H9 (cell line): ENCODE data around the gene WIF1. TPM values are rescaled to one million over a fixed set of nuclear protein-coding genes. Genes with fewer than 3 reads are reported as not detected.

Experiments
- DNase-seq: peaks from one replicate; pipeline ENCODE4 v3.0.0-alpha.2; 2017
- H2AFZ ChIP-seq: one replicate; pipeline ENCODE4 v1.6.1; 2013; ENCODE audit warnings: mild to moderate bottlenecking, low read length, control low read depth, moderate library complexity
- H2AK5ac ChIP-seq: 2 replicates; pipeline ENCODE4 v1.6.1; 2013; ENCODE audit warnings: low read length, control low read depth, mixed read lengths; ENCODE audit not compliant: insufficient read length
- H2BK120ac ChIP-seq: one replicate; pipeline ENCODE4 v1.6.1; 2013; ENCODE audit warnings: low read depth, mild to moderate bottlenecking, low read length, control low read depth, inconsistent platforms; ENCODE audit not compliant: poor library complexity, severe bottlenecking
- H2BK12ac ChIP-seq: 2 replicates; pipeline ENCODE4 v1.6.1; 2013; ENCODE audit warnings: low read length, control low read depth, mixed read lengths, low read depth; ENCODE audit not compliant: insufficient read length
- H2BK15ac ChIP-seq: 2 replicates; pipeline ENCODE4 v1.6.1; 2013; ENCODE audit warnings: low read depth, low read length, control low read depth
- H2BK20ac ChIP-seq: one replicate; pipeline ENCODE4 v1.6.1; 2013; ENCODE audit warnings: low read depth, mild to moderate bottlenecking, low read length, control low read depth, inconsistent platforms; ENCODE audit not compliant: poor library complexity, severe bottlenecking
- H2BK5ac ChIP-seq: 2 replicates; pipeline ENCODE4 v1.6.1; 2013; ENCODE audit warnings: low read length, control low read depth, mixed read lengths; ENCODE audit not compliant: insufficient read length
- H3K14ac ChIP-seq: 2 replicates; pipeline ENCODE4 v1.6.1; 2013; ENCODE audit warnings: low read length, control low read depth; ENCODE audit not compliant: insufficient read depth
- H3K18ac ChIP-seq: 2 replicates; pipeline ENCODE4 v1.6.1; 2013; ENCODE audit warnings: low read depth, mild to moderate bottlenecking, mixed read lengths, low read length, control low read depth; ENCODE audit not compliant: insufficient read length
- H3K23ac ChIP-seq: 2 replicates; pipeline ENCODE4 v1.6.1; 2013; ENCODE audit warnings: low read length, control low read depth, mixed read lengths, low read depth; ENCODE audit not compliant: insufficient read length
- H3K23me2 ChIP-seq: 2 replicates; pipeline ENCODE4 v1.6.1; 2013; ENCODE audit warnings: low read depth, mild to moderate bottlenecking, mixed read lengths, low read length, control low read depth; ENCODE audit not compliant: insufficient read length, poor library complexity, severe bottlenecking
- H3K27ac ChIP-seq: 2 replicates; pipeline ENCODE4 v1.5.1; 2013; ENCODE audit warnings: low read length, control low read depth, mixed read lengths, low read depth; ENCODE audit not compliant: insufficient read length
- H3K27me3 ChIP-seq: 2 replicates; pipeline ENCODE4 v1.6.1; 2013; ENCODE audit warnings: low read length, control low read depth, inconsistent platforms; ENCODE audit not compliant: insufficient read depth
- H3K4ac ChIP-seq: 2 replicates; pipeline ENCODE4 v1.6.1; 2013; ENCODE audit warnings: low read depth, mild to moderate bottlenecking, control low read depth, inconsistent platforms, low read length, moderate library complexity
- H3K4me1 ChIP-seq: 2 replicates; pipeline ENCODE4 v1.6.1; 2013; ENCODE audit warnings: low read length, control low read depth, inconsistent platforms; ENCODE audit not compliant: insufficient read depth
- H3K4me2 ChIP-seq: 2 replicates; pipeline ENCODE4 v1.6.1; 2013; ENCODE audit warnings: low read length, control low read depth, mixed read lengths; ENCODE audit not compliant: insufficient read length, insufficient read depth
- H3K56ac ChIP-seq: 2 replicates; pipeline ENCODE4 v1.6.1; 2013; ENCODE audit warnings: low read depth, mild to moderate bottlenecking, mixed read lengths, low read length, control low read depth; ENCODE audit not compliant: insufficient read length
- H3K79me1 ChIP-seq: 2 replicates; pipeline ENCODE4 v1.6.1; 2013; ENCODE audit warnings: low read depth, mild to moderate bottlenecking, moderate library complexity, low read length, control low read depth, inconsistent platforms; ENCODE audit not compliant: insufficient read depth, poor library complexity, severe bottlenecking
- H3K79me2 ChIP-seq: 2 replicates; pipeline ENCODE4 v1.6.1; 2013; ENCODE audit warnings: low read length, control low read depth, inconsistent platforms; ENCODE audit not compliant: insufficient read depth
- H3K9ac ChIP-seq: 2 replicates; pipeline ENCODE4 v1.6.1; 2013; ENCODE audit warnings: low read length, control low read depth, mixed read lengths; ENCODE audit not compliant: insufficient read length; ENCODE audit errors: extremely low read depth
- H3K9me3 ChIP-seq: one replicate; pipeline ENCODE4 v1.6.1; 2013; ENCODE audit warnings: low read depth, low read length, inconsistent platforms; ENCODE audit not compliant: control insufficient read depth
- H3T11ph ChIP-seq: one replicate; pipeline ENCODE4 v1.6.1; 2013; ENCODE audit warnings: mild to moderate bottlenecking, low read length, control low read depth, inconsistent platforms
- H4K20me1 ChIP-seq: one replicate; pipeline ENCODE4 v1.6.1; 2013; ENCODE audit not compliant: control insufficient read depth, insufficient read length, insufficient read depth
- H4K5ac ChIP-seq: 2 replicates; pipeline ENCODE4 v1.6.1; 2013; ENCODE audit warnings: low read depth, mild to moderate bottlenecking, mixed read lengths, low read length, control low read depth; ENCODE audit not compliant: insufficient read length
- H4K8ac ChIP-seq: replicated peaks from 2 replicates; pipeline ENCODE4 v1.6.1; 2013; ENCODE audit warnings: low read length, control low read depth, mixed read lengths, low read depth; ENCODE audit not compliant: insufficient read length
- H4K91ac ChIP-seq: 2 replicates; pipeline ENCODE4 v1.6.1; 2013; ENCODE audit warnings: low read depth, mild to moderate bottlenecking, moderate library complexity, mixed read lengths, low read length, control low read depth; ENCODE audit not compliant: insufficient read length
- H3K27ac Mint-ChIP-seq, 3 experiments: 2 replicates in 2 of 3; 3 replicates in 1 of 3; pipeline ENCODE4 v1.8.0; 2020 to 2021; ENCODE audit warnings: mixed read lengths in 3 of 3, mild to moderate bottlenecking in 1 of 3, moderate library complexity in 1 of 3
- H3K27me3 Mint-ChIP-seq: 2 replicates; pipeline ENCODE4 v1.8.0; 2021; ENCODE audit warnings: low read depth, mild to moderate bottlenecking, moderate library complexity, mixed read lengths
- H3K36me3 Mint-ChIP-seq, 3 experiments: 2 replicates in 2 of 3; 3 replicates in 1 of 3; pipeline ENCODE4 v1.8.0; 2020 to 2021; ENCODE audit warnings: low read depth in 3 of 3, mixed read lengths in 3 of 3; ENCODE audit not compliant: insufficient read depth in 1 of 3
- H3K4me1 Mint-ChIP-seq, 2 experiments: 2 replicates each; pipeline ENCODE4 v1.8.0; 2020; ENCODE audit warnings: mixed read lengths in 2 of 2
- H3K4me3 Mint-ChIP-seq, 2 experiments: 2 replicates in 1 of 2; 3 replicates in 1 of 2; pipeline ENCODE4 v1.8.0; 2020 to 2021; ENCODE audit warnings: mild to moderate bottlenecking in 2 of 2, mixed read lengths in 2 of 2, moderate library complexity in 1 of 2
- H3K9me3 Mint-ChIP-seq, 2 experiments: 2 replicates in 1 of 2; 3 replicates in 1 of 2; pipeline ENCODE4 v1.8.0; 2020; ENCODE audit warnings: mild to moderate bottlenecking in 2 of 2, mixed read lengths in 2 of 2, moderate library complexity in 1 of 2
- WGBS: extraction: QIAGEN DNeasy Blood & Tissue Kit; methylation state at CpG from one replicate; pipeline ENCODE4 v1.1.7; 2013; ENCODE audit warnings: missing lambda C conversion rate, low lambda C conversion rate, mixed read lengths; ENCODE audit not compliant: insufficient read length; ENCODE audit errors: extremely low coverage; 5-methylcytosine and 5-hydroxymethylcytosine counted together
- total RNA-seq: library from RNA; stranded (reverse); gene quantifications from 2 replicates; pipeline ENCODE4 v1.2.1, GENCODE V29; 2021
- TF ChIP-seq, protein P1 (sequence below): fragments of 200-600 bp; sonication (generic); conservative IDR thresholded peaks from 3 replicates; pipeline ENCODE4 v1.8.0; 2021; ENCODE audit warnings: antibody characterized with exemption, mild to moderate bottlenecking

The WIF1 gene
- total RNA-seq, 1 experiment from 2014 or later: 0.98 TPM

DNA sequence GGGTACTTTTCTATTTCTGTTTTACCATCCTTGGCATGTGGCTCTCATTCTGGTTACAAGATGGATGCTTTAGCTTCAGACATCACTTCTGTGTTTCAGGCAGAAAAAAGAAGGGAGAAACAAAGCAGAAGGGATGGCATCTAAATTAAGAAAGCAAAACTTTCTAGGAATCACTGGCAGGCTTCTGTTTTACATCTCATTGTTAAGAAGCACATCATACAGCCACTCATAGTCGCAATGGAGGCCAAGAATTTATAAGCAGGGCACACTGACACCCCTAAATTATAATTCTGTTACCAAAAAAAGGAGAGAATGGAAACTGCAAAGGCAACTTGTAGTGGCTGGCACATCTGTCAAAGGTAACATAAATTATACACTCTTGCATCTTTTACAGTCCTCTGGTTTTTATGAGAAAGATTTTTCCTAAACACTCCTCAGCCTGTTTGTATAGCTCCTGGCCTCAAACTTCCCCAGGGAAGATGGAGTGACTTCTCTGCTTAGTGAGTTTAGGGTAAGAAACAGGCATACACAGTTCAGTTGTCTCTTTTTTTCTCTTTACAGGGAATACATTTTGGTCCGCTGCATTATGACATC lies 26.3 kb upstream of the WIF1 start:
- H2AFZ ChIP-seq: no peak overlapping the region
- H3K4me1 Mint-ChIP-seq: no peaks in the 10 kb centered on the region; a peak in 1 of 4 replicates

More for the DNA sequence above, 26.3 kb upstream of the WIF1 start:
- no peak overlapping the region for H3K14ac ChIP-seq
- H3K27ac Mint-ChIP-seq: no peak overlapping the region
- no peaks in the 10 kb centered on the region for H3K23me2 ChIP-seq
- H3T11ph ChIP-seq: no peak overlapping the region
- no peak overlapping the region for H4K8ac ChIP-seq
- TF ChIP-seq, protein P1, sequence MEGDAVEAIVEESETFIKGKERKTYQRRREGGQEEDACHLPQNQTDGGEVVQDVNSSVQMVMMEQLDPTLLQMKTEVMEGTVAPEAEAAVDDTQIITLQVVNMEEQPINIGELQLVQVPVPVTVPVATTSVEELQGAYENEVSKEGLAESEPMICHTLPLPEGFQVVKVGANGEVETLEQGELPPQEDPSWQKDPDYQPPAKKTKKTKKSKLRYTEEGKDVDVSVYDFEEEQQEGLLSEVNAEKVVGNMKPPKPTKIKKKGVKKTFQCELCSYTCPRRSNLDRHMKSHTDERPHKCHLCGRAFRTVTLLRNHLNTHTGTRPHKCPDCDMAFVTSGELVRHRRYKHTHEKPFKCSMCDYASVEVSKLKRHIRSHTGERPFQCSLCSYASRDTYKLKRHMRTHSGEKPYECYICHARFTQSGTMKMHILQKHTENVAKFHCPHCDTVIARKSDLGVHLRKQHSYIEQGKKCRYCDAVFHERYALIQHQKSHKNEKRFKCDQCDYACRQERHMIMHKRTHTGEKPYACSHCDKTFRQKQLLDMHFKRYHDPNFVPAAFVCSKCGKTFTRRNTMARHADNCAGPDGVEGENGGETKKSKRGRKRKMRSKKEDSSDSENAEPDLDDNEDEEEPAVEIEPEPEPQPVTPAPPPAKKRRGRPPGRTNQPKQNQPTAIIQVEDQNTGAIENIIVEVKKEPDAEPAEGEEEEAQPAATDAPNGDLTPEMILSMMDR: no peak
- H2BK120ac ChIP-seq: no peak overlapping the region
- H3K9me3 Mint-ChIP-seq: no peaks in the 10 kb centered on the region
- H3K4me1 ChIP-seq: no peaks in the 10 kb centered on the region
- no peaks in the 10 kb centered on the region for H4K20me1 ChIP-seq
- no peak overlapping the region for H4K5ac ChIP-seq
- no peaks in the 10 kb centered on the region for H3K9me3 ChIP-seq
- H4K91ac ChIP-seq: no peak overlapping the region
- H3K18ac ChIP-seq: no peak overlapping the region
- no peak overlapping the region for H3K4ac ChIP-seq
- H2BK15ac ChIP-seq: no peak overlapping the region
- no peaks in the 10 kb centered on the region for H3K79me2 ChIP-seq
- no peak overlapping the region for H3K4me2 ChIP-seq
- H2AK5ac ChIP-seq: no peak overlapping the region
- no peaks in the 10 kb centered on the region for H3K36me3 Mint-ChIP-seq
- no peak overlapping the region for H3K4me3 Mint-ChIP-seq
- no peak overlapping the region for H2BK20ac ChIP-seq
- DNase-seq: no peak
- H3K23ac ChIP-seq: no peak overlapping the region
- H3K27ac ChIP-seq: no peak overlapping the region
- no peak overlapping the region for H2BK12ac ChIP-seq
- peaks cover 3% of the 10 kb centered on the region; the same call in 1 of the 2 replicates for H3K27me3 Mint-ChIP-seq
- no peak overlapping the region for H2BK5ac ChIP-seq
- no peaks in the 10 kb centered on the region for H3K27me3 ChIP-seq
- no peaks in the 10 kb centered on the region for H3K79me1 ChIP-seq
- WGBS: no CpG with 5 or more reads among the region's 2 CpGs
- H3K56ac ChIP-seq: no peak overlapping the region
- no peak overlapping the region for H3K9ac ChIP-seq
